SW480 (cell line): ENCODE results near the gene LRRTM4.
"Not testable (repeated sequence)": the region's sequence is repeated elsewhere in the genome, so short reads cannot be mapped to it uniquely, and the experiment has no call there.

Source experiments
- DNase-seq: peaks from one replicate; pipeline ENCODE4 v3.0.0-alpha.2; 2016; ENCODE audit warnings: low spot score

The LRRTM4 gene

DNA sequence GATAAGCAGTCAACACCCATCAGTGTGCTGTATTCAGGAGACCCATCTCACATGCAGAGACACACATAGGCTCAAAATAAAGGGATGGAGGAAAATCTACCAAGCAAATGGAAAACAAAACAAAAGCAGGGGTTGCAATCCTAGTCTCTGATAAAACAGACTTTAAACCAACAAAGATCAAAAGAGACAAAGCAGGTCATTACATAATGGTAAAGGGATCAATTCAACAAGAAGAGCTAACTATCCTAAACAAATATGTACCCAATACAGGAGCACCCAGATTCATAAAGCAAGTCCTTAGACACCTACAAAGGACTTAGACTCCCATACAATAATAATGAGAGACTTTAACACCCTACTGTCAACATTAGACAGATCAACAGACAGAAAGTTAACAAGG is 358.2 kb downstream of the LRRTM4 start:
- not testable (repeated sequence) for DNase-seq

GRCh38 chr2:77161009-77161408 is 361.2 kb downstream of the LRRTM4 start:
- no peak for DNase-seq

DNA sequence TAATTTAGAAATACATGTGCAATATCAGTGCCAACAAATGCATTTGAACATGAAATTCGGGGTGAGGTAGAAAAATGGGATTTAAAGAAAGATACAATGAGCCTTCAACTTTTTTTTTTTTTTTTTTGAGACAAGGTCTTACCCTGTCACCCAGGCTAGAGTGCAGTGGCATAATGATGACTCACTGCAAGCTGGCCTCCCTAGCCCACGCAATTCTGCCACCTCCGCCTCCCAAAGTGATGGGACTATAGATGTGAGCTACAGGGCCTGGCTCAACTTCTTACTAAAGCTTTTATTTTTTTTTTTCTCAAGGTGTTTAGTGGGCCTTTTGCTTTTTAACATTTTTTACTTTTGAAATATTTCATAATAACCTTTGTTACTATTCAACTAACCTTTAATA is 365.6 kb downstream of the LRRTM4 start:
- DNase-seq, result peak; percentile 20

DNA sequence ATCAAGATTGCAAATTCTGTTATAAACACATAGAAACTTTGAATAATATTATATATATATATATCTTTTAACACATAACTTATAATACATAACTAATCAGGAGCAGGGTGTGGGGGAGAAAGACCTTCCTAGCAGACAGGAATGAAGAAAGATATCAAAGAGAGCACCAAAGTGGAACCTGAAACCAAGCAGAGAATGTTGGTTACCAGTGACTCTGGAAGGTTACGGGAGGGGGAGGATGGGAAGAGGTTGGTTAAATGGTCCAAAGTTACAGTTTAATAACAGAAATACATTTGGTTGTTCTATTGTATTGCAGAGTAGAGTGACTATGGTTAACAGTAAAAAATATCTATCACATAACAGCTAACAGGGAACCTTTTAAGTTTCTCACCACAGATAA is 366.7 kb downstream of the LRRTM4 start:
- DNase-seq, result no peak

- no peak for DNase-seq
Measured at GRCh38 chr2:77149565-77149964, 372.6 kb downstream of the LRRTM4 start.

- no peak for DNase-seq
Measured at GRCh38 chr2:77147153-77147552, 375.0 kb downstream of the LRRTM4 start.

GRCh38 chr2:77144772-77145171 is 377.4 kb downstream of the LRRTM4 start:
- no peak for DNase-seq

DNA sequence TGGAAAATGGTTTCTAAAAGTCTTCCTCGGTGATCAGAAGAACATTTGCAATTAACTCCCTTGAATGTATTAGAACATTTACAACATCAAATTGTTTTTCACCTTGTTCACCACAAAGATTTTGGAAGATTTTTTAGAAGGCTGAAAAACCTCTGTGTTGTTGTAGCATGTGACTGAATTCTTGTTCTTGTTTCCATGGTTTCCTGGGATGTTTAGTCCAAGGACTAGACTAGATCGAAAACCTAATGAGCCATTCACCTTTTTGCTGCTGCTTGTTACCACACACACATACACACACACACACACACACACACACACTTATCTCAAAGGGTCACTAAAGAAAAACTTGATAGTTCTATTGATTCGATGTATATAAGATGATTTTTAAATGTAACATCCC is 380.0 kb downstream of the LRRTM4 start:
- DNase-seq, result no peak

DNA sequence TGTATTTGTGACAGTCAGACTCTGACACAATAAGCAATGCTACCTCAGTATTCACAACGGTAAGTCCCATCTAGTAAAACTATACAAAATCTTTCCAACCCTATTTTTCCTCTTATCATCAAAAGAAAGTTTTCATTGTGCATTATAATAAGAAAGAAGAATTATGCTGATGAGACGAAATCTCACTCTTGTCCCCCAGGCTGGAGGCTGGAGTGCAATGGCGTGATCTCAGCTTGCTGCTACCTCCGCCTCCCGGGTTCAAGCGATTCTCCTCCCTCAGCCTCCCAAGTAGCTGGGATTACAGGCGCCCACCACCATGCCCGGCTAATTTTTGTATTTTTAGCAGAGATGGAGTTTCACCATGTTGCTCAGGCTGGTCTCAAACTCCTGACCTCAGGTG is 393.7 kb downstream of the LRRTM4 start:
- DNase-seq, result not testable (repeated sequence)

GRCh38 chr2:77127345-77127744 is 394.8 kb downstream of the LRRTM4 start:
- DNase-seq, result no peak

- no peak for DNase-seq
Measured at GRCh38 chr2:77121518-77121917, 400.7 kb downstream of the LRRTM4 start.

- no peak for DNase-seq
Measured at GRCh38 chr2:77119333-77119732, 402.8 kb downstream of the LRRTM4 start.

DNA sequence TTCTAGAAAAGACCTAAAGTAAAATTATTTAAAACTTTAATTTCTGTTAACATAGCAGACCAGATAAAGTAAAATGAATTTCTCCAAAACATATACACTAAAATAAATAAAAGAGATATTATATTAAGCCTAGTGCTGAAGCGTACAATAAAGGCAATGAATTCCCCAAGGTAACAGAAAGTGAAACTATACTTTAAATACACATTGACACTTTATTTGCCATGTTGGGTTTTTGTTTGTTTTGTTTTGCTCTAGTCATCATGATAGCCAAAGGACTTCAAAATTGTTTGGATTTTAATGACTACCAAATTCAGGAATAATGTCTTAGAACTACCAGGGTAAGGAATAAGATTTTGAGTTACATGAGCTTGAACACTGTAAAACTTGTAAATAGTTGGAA is 413.3 kb downstream of the LRRTM4 start:
- DNase-seq, result no peak

DNA sequence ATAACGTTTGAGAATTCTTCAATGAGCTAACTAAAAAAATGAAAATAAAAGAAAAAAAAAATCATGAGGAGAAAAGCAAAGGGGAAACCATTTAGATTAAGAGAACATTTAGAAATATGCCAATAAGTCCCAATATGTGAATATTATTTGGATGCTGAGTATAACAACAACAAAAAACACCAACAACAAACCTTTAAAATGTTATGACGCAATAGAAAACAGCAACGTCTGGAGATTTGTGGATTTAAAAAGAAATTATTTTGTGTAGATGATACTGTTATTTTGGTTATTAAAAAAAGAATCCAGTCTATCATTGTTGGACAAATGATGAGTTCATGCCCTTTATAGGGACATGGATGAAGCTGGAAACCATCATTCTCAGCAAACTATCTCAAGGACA is 417.2 kb downstream of the LRRTM4 start:
- no peak for DNase-seq

- DNase-seq, result no peak
Measured at GRCh38 chr2:77104554-77104953, 417.6 kb downstream of the LRRTM4 start.

- DNase-seq, result no peak
Measured at GRCh38 chr2:77102927-77103326, 419.2 kb downstream of the LRRTM4 start.

GRCh38 chr2:77101796-77102452 is 420.3 kb downstream of the LRRTM4 start:
- no peak for DNase-seq

- no peak for DNase-seq
Measured at GRCh38 chr2:77099961-77100360, 422.2 kb downstream of the LRRTM4 start.

- not testable (repeated sequence) for DNase-seq
Measured at GRCh38 chr2:77095525-77095924, 426.7 kb downstream of the LRRTM4 start.

GRCh38 chr2:77095096-77095495 is 427.1 kb downstream of the LRRTM4 start:
- no peak for DNase-seq

DNA sequence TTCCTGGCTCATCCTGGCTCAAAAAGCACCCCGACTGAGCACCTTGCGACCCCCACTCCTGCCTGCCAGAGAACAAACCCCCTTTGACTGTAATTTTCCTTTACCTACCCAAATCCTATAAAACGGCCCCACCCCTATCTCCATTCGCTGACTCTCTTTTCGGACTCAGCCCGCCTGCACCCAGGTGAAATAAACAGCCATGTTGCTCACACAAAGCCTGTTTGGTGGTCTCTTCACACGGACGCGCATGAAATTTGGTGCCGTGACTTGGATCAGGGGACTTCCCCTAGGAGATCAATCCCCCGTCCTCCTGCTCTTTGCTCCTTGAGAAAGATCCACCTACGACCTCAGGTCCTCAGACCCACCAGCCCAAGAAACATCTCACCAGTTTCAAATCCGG is 433.8 kb downstream of the LRRTM4 start:
- DNase-seq, result not testable (repeated sequence)

DNA sequence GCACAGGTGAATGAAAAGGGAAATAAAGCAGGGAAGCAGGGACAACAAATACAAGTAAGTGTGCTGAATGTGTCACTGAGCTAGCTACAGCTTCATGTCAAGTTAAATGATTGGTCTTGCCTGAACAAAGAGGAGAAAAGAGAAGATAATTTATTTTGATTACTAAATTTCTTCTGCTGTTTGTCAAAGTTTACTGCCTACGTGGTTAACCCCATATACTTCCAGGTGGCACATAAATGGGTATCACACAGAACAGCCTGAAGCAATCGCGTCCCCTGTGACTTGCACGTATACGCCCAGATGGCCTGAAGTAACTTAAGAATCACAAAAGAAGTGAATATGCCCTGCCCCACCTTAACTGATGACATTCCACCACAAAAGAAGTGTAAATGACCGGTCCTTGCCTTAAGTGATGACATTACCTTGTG is 434.2 kb downstream of the LRRTM4 start:
- DNase-seq, result no peak

GRCh38 chr2:77086478-77086877 is 435.7 kb downstream of the LRRTM4 start:
- no peak for DNase-seq

DNA sequence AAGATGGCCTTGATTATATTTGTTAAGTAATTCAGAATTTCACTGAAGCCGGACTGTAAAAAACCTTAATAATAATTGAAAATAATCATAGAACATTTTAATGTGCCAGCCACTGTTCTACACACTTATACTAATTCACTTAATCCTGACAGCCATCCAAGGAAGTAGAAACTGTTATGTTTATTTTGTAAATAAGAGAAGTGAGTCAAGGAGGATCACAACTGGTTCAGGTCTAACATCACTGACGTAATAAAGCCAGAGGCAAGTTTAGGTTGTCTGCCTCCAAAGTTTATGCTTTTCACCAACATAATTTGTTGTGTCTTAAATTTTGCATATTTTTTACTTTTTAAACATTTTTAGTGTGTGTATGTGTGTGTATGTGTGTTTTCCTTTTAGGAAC is 436.1 kb downstream of the LRRTM4 start:
- DNase-seq, result no peak

DNA sequence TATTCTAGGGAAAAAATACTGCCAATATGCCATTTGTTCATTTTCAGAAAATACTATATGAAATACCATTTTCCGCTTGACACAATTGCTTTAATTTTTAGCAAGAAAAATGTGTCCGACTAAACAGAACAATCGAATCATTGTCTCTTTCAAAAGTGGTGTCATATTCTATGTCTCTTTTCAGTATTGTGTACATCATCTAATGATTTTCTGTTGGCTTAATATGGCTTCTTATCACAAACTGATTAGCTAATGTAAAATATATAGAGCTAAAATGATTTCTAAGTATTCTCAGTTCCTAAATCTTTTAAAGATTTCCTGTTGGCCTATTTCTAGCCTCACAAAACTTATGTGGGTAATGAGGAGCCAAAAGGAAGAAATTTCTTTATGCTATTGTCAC is 436.6 kb downstream of the LRRTM4 start:
- no peak for DNase-seq
